B cell (primary cell): ENCODE results near the gene NDST4.

ENCODE experiments used
- CTCF ChIP-seq: fragments of 200-600 bp; IDR thresholded peaks from one replicate; pipeline ENCODE4 v1.8.0; 2022; ENCODE audit warnings: antibody characterized with exemption, mild to moderate bottlenecking
- EZH2 ChIP-seq: IDR thresholded peaks from 2 replicates; pipeline ENCODE4 v1.6.1; 2012; ENCODE audit warnings: borderline replicate concordance, low read depth, mild to moderate bottlenecking, moderate library complexity, low read length; ENCODE audit not compliant: insufficient read depth, poor library complexity, severe bottlenecking

- TF ChIP-seq CTCF = no peak
- no peak for TF ChIP-seq EZH2
These were observed 273.4 kb downstream of the NDST4 start for GRCh38 chr4:114839986-114840385.
